Activated CD8-positive, alpha-beta memory T cell treated with anti-CD3 and anti-CD28 coated beads for 1 hour (primary cell): ENCODE measurements around the gene ATRAID.

Experiments used
- DNase-seq, 2 donors: peaks; one replicate each; pipeline ENCODE4 v3.0.0-alpha.2; 2020; ENCODE audit warnings: low read depth in 1 of 2; ENCODE audit errors: extremely low read depth in 1 of 2

The ATRAID gene

DNA sequence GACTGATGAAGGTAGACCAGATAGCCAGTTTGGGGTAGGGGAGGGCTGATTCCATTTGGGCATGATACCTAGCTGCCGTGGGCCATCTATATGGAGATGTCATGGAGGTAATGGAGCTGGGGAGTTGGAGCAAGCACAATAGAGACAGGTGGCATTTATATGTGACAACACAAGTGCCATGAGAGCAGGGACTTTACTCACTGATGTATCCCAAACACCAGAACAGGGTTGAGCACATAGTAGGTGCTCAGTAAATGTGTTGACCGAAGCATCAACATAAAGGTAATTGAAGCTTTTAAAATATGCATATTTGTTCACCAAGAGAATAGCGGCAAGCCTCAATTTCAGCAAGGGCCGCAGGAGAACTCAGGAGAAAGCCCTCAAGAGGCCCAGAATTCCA lies 36.1 kb downstream of the ATRAID start:
- no peak for DNase-seq

DNA sequence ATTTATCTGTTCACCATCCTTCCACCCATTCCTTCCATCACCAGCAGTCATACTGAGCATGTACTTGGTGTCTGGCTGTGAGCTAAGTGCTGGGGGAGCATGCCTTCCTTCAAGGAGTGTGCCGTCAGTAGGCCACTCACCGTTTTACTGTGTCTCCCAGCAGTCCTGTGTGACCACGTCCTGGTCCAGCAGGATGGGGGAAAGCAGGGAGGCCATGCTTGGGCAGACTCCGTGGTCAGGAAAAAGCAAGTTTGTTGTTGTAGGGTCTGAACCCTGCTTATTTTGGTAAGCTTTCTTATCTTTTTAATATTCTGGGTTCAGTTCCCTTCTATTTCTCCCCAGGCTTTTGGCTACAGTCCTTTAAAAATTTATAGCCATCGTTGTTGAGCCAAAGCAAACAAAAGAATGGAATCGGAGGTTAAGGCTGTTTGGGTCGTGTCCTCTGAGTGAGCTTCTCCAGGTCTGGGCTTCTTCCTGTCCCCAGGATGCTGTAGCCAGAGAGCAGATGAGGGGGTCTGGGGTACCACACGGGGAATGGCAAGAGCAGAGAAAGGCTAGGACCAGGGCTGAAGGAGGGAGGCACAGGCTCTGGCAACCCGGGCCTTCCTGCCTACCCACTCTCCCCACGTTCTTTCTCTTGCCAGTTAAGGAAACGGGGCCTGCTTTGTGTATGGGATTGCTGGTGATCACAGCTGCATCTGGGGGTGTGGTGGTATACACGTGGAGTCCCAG lies 37.5 kb downstream of the ATRAID start:
- DNase-seq: no peak

DNA sequence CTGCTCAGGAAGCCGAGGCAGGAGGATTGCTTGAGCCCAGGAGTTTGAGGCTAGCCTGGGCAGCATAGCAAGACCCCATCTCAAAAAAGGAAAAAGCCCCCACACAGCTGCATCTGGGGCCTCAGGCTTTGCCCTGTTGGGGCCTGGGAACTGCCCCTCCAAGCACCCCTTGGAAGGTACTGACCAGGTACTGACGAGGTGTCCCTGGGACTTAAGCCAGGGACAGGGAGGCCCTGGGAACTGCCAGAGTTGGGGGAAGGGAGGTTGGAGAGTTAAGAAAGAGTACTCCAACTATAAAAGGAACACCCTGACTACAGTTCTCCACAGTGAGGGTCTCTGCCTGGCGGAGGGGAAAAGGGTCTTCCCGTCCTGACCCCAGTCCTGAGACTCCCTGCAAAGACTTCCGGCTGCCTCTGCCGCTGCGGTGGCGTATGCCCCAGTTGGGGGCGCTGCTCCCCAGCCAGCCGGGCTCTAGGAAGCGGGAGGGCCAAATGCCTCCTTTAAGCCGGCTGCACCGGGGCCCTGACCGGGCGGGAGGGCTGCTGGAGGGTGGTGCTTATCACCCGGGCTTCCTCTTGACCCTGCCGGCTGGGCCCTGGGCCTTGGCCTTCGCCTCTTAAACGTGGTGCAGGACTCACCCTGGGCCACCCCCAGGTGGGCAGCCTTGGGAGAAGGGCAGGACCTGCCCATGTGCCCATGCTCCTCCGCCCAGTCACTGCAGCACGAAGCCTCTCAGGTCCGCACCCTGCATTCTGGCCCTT lies 38.2 kb downstream of the ATRAID start:
- peak; percentile 16 to 24 for DNase-seq

DNA sequence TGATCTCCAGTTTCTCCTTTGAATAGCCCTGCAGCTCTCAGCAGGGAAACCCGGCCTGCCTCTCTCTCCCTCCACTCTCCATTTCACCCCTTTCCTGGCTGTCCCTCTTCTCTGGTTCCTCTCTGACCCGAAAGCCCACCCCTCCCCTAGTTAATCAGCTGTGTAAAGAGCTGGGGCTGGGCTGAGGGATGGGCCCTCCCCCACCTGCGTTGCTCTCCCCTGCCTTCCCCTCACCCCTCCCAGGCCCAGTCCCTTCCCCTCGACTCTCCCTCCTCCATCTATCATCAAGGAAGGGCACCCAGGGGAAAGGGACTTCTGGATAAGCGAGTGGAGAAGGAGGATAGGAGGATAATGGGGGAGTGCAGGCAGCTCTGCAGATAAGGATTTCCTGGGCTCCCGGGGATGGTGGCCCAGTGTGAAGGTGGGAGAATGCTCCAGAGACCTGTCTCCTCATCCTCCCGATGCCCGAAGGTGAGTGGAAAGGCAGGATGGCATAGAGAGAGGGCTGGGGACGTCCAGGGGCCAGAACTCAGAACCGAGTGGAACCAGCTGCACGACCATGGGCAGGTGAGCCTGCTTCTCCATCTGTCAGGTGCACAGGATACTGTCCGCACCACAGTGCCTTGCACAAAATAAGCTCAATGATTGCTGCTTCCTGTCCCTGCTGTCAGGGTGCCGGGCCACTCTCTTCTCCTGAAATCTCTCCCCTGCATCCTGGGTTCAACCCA lies 39.0 kb downstream of the ATRAID start:
- DNase-seq: no peak

DNA sequence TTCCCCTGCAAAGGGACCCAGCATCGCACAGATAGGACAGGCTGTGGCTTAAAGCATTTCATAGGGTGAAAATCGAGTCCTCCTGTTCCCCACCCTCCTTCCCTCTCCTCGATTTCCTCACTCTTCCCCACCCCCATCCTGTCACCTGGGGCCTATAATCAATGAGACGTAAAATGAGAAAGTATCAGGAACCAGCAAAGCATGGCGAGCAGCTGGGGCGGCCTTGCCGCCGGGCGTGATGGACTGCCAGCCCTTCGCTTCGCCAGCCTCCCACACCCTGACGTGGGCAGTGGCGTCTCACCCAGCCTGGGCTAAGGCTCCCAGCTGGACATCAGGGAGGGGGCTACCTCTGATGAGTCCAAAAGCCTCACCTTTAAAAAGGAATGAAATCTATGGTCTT lies 39.9 kb downstream of the ATRAID start:
- no peak for DNase-seq

DNA sequence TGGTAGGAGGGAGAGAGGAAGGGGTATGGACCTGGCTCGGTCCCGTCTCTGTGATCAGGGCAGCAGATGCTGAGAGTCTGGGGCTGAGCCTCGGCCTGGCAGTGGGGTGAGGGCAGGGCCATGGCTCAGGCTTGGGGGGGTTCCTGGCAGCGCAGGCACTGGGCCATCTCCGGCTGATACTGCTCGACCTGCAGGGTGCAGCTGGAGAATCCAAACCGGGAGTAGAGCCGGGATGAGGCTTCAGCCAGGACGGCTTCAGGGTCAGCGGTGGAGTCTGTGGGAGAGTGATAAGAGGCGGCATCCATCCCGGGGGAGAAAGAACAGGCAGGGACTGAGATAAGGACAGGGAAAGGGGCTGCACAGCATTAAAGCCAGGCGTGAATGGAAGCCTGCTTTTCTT lies 43.3 kb downstream of the ATRAID start:
- no peak for DNase-seq

DNA sequence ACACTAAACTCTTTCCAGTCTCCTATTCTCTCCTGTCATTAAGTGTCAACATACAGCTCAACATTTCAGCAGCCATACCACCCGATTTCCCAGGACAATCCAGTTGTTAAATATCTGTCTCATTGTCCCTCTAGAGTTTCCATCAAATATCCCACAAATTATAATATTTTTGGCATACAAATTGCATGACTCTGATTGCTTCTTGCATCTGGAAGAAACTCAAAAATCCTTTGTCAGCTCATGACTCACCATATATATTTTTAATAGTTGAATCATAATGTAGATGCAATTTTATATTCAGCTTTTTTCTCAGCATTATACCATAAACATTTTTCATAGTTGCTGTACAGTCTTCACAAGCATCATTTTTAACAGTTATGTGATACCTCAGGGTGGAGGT lies 43.8 kb downstream of the ATRAID start:
- no peak for DNase-seq

DNA sequence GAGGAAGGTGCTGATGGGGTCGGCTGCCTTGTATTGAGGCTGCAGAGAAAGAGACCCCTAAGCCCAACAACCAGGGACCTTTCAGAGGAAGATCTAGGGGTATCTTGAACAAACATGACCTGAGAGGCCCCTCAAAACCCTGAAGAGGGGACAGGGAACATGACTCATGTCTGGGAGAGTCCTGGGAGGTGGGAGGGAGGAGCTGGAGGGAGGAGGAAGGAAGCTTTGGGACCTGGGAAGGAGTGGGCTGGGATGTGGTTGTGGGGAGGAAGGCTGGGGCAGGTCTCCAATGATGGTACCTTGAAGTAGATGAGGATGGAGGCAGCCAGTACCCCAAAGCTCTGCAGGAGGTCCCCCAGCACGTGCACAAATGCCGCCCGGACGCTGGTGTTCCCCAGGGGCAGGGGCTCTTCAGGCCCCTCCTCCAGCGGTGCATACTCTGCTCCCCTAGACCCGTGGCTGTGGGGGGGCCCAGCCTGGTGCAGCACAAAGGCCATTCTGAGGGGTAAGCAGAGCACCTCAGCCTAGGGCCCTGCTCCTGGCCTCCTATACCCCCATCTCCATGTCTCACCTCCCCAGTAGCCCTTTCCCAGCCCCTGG lies 45.1 kb downstream of the ATRAID start:
- DNase-seq: no peak

DNA sequence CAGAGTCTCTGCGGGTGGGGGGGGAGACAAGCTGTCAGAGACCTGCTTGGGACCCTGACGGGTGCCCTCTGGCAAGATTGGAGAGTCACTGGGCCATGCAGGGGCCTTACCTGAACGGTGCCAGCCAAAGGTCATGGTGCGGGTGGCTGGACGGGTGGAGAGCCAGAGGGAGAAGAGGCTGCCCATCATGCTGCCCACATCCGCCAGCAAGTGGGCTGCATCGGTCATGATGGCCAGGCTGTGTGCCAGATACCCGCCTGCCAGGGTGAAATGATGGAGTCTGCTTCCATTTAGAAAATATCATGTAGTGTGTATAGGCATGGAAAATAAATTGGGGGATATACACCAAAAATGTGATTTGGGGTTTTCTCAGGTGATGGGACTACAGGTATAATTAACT lies 46.2 kb downstream of the ATRAID start:
- no peak for DNase-seq

DNA sequence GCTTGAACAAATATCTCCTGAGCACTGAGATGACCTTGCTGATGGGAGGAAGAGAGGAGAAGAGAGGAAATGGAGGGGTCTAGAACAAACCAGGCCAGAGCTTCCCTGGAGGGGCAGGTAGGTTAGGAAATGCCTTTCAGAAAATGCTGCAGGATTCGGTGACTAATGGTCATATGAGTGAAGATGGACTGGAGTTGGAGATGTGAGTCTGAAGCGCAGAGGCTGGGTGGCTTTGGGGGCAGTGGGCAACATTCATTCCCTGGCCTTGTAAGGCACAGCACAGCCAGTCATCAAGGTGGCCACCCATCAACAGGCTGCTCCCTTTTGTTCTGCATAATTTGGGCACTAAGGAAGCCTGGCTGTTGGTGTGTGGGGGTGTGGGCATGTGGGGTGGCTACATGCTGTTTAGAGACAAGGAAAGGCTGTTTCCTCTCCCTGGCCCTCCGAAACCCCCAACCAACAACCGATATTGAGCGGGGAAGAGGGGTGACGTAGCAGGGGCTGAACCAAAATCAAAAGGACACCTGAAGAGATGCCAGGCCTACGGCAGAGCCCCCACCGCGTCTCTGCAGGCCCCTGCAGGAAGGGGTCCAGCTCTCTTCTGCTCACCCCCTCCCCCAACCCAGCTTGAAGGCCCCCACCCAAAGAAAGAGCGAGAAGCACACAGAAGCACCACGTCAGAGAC lies 49.5 kb downstream of the ATRAID start:
- no peak for DNase-seq

DNA sequence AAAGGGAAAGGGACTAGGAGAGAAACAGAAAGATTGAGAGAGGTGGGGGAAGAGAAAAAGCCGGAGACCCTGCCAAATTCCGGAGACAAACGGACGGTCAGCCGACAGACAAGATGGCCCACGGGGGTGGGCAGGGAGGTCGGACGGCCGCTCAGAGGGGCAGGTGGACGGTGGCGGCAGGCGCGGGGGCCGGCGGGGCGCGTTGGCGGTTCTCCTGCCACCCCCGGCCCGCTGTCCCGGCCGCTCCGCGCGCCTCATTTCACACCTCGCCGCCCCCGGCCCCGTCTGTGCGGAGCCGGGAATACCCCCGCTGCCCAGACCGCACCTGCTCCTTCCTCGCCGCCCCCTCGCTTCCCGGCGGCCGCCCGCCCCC lies 50.1 kb downstream of the ATRAID start:
- DNase-seq: no peak

DNA sequence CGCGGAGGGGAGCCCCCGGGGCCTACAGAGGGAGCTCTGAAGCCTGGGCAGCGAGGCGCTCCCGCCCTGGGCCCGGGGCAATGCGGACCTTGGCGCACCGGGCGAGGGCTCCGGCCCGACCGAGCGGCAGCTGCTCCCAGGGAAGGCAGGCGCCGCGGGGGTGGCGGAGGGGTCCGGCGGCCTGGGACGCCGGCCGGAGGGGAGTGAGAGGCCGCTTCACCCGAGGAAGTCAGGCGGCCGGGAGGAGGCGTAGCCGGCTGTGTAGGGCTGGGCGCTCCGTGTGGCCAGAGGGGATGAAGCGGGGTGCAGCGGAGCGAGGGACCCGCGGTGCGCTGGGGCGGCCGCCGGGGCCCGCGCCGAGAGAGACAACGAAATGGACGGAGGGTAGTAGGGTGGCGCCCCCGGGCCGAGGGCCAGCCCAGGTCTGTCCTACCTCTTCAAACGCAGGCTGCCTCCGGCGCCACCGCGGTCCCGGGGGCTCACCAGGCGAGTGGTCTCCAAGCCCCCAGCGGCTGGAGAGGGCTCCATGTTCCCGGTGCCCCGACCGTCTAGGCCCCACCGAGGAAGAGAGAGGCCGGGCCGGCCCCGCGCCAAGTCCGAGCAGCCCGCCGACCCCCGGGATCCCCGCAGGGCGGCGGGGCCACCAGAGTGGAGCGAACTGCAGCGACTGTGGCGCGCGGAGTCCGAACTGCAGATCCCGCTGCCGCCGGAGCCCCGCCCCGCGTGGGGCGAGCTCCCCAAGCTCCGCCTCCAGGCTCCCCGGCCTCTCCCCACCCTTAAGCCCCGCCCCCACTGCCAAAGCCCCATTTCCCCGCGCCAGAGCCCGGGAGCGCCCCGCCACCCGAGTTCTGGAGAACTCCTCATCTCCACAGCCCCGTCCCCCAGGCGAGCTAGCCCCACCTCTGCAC lies 50.8 kb downstream of the ATRAID start, which contains the start of gene SLC30A3:
Gene SLC30A3, minus strand, starts transcription at position 669 of the 908 bp plus-strand sequence. Its CDS starts 141 bp downstream, at position 528.
- peak; percentile 17 to 53 for DNase-seq

DNA sequence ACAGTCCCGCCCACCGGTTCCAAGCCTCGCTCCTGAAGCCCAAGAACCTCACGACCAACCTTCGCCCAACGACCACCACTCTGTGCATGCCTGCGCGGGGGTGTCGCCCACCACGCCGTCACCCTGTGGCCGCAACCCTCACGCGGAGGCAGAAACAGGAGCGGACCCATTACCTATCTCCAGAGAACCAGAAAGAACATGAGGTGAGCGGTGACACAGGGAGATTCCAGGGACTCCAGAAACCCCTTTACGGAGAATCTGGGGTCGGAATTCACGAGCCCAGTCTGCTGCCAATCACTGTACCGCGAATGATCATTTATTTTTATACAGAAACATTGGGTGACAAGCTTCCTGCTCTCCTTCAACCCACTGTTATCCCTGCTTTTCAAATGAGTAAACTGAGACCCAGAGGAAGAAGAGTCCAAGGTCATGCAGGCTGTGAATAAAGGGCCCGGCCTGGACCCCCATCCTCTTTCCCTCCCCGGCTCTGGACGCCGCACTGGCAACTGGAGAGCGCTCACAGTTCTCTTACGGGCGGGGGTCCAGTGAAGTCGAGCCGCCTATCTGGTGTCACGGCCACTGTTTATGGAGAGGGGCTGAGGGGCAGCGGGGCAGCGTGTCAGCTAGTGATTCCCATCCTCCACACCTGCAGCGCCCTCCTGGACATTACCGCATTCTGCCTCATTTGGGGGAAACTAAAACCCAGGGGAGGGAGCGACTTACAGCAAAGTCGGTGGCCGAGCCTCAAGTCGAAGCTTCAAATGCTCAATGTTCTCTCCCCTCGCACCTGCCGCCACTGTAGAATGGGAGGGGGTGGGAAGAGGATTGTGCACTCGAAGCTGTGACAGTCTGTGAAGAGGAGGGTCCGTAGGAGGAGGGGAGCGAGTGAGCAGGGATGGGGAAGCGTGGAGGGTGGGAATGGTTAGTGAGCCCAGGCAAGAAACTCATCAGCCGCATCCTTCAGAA lies 51.7 kb downstream of the ATRAID start:
- DNase-seq: no peak

DNA sequence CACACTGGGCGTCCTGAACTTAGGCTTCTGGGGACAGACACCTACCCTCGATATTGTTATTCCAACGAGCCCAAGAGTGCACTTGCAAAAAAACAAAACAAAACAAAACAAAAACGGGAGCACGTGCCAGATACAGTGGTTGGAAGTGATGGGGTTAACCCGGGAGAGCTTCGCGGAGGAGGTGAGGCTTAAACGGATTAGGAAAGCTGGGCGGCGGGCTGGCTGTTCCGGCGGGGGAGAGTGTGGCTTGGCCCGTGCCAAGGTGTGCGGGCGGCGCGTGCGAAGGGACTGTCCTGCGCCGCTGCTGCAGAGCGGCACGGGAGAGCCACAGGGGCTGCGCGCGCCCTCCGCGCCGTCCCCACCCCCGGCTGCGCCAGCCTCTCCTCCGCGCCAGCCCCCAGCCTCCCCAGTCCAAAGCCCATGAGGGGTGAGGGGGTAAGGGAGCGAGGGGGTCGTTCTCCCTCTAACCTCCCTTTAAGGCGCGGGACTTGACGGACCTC lies 52.5 kb downstream of the ATRAID start:
- DNase-seq: no peak

DNA sequence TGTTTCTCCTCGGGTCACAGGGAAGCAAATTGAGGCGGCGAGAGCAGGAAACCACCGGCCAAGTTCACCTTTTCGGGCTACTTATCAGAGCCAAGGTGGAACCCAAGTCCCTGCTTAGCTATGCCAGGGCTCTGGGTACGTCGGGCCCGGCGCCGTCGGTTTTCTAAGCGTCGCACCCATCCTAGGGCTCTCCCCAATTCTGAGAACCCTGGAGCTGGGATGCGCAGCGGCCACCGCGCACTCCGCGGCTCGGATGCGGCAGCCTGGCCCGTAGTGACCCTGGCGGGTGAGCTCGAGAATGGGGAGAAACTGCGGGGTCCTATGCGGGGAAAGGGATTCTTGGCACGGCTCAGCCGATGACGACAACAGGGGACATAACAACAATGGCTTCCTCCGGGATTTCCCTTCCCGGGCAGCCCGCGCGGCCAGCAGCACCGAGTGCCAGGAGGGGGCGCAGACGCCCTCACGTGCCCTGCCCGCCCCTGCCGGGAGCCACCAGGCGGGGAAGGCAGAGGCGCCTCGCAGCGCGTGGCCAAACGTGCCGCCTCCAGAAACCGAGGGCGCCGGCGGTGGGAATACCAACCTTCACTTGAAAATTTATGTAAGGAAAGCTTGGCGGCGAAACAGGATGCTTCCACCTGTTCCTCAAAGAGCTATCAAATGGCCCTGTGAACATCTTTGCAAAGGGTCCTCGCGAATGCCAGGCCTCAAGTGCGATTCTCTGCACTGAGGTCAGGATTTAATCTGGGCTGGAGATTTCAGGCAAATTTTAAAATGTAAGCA lies 53.1 kb downstream of the ATRAID start:
- peak; percentile 34 to 55 for DNase-seq

DNA sequence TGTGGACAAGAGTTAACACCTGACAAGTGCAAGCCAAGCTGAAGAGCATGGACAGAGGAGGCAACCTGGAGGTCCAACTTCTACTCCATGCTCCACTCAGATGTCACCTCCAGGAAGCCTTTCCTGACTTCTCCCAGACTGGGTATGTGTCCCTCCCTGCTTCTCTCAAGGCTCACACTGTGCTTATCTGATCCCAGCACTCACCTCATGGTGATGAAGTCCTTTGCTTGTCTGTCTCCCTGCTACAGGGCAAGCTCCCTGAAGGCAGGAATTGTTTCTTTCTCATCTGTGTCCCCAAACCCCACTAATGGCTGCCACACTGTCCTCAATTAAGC lies 53.7 kb downstream of the ATRAID start:
- no peak for DNase-seq
